GM18520 (cell line): ENCODE data around the gene CANT1.

ENCODE experiments used
- ATAC-seq: cut with Tn5 transposase; IDR thresholded peaks from one replicate; pipeline ENCODE4 v1.9.1; 2021; ENCODE audit not compliant: unreplicated experiment

The CANT1 gene

GRCh38 chr17:78979780-78980623, 29.6 kb downstream of the CANT1 start, which contains the start of gene LGALS3BP:
LGALS3BP (minus strand) TSS chr17:78979923; CDS start chr17:78977191, 2,732 bp downstream.
- ATAC-seq, result no peak

DNA sequence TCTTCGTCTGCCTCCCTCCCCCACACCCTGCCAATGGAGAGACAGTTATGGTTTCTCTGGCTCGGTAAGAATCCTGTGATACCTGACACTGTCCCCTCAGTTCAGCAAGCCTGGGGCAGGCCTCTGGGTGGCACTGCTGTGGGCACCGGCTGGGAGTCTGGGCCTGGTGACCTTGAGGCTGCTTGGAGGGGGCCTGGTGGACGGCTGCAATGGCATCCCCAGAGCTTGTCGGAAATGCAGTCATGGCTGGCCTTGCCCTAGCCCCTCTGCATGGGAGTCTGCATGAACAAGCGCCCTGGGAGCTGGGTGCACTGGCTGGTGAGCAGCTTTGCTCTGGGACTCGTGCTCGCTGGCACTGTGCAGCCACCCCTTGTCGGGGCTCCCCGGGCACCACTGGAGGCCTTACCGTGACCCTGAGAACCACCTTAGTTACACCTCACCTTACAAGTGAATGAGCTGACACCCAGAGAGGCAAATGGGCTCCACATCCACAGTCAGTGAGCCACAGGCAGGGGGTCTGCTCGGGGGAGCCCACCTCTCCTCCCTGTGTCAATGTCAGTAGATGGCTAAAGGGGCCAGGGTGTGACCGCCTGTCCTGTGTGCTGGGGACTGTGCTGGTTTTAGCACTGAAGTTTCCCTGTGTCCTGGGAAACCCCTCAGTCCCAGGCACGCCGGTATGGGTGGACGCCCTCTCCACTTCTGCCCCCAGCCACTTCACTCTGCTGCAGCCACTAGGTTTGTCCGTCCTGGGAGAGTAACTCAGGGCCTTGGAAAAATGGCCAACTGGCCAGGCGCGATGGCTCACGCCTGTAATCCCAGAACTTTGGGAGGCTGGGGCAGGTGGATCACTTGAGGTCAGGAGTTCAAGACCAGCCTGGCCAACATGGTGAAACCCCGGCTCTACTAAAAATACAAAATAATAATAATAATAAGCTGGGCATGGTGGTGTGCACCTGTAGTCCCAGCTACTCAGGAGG, 31.3 kb downstream of the CANT1 start:
- ATAC-seq, result no peak

DNA sequence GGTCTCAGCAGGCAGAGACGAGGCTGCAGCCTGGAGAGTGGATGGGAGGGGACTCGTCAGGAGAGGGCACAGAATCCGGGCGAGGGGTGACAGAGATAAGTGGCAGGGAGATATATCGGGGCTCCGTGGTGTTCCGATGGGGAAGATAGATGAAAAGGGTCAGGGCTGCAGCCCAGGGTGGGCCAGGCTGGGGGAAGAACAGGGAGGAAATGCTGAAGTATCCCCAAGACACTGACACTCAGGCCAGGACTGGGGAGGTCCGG, 32.0 kb downstream of the CANT1 start:
- no peak for ATAC-seq

- no peak for ATAC-seq
Observed at GRCh38 chr17:78976907-78977680, 32.5 kb downstream of the CANT1 start.

GRCh38 chr17:78974635-78975591, 34.7 kb downstream of the CANT1 start:
- ATAC-seq, result no peak

- ATAC-seq, result no peak
Observed at GRCh38 chr17:78973792-78974520, 35.6 kb downstream of the CANT1 start.

DNA sequence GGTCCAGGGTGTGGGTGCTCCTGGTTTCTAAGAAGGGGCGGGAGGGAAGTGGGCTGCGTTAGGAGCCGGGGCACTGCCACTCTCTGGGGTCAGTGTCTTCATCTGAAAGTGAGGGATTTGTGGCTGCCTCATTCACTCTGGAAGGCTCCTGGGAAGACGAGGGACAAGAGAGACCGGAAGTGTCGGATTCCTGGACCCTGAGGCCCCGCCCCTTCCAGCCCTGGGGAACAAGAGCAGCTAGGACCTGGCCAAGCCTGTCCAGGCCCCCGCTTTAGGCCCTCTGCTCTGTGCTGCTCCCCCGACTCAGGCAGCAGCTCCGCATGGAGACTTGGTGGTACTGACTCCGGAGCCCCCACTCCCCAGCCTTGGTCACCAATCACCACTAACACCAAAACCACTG, 36.4 kb downstream of the CANT1 start:
- no peak for ATAC-seq

- ATAC-seq, result no peak
Observed at GRCh38 chr17:78972507-78973105, 37.0 kb downstream of the CANT1 start.

GRCh38 chr17:78971756-78972506, 37.6 kb downstream of the CANT1 start:
- no peak for ATAC-seq

DNA sequence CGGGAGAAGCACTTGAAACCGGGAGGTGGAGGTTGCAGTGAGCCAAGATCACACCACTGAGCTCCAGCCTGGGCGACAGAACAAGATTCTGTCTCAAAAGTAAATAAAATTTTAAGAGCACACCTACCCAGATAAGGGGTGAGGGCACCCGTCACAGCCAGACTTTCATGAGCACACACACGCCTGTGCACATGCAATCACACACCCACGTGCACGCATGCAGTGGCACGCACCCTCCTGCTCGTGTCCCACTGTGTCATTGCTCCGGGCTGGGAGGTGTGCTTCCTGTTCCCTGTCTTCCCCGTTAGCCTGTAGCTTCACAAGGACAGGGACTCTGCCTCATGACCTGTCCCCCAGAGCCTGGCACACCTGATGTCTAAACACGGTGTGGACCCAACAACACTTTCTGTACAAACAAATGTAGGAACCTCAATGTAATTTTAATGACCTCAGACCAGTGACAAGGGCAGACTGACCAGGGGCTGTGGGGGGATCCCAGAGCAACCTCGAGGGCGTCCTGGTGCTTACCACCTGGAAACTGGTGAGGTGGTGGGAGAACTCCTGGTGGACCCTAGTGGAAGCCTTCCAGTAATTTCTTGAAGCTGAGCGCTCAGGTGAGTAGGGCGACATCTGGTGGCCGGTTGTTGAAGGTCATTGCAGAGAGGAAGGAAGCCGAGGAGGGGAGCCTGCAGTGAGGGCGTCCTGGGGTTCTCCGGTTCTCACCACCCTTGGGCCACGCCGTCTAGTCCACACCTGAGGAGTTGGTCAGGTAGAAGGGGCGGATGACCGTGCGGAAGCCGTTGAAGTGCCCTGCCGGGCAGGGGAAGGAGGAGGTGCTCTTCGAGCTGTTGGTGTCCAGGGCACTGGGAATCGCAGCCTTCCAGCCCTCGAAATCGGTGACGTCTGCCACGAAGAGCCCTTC, 38.5 kb downstream of the CANT1 start:
- ATAC-seq, result no peak

- no peak for ATAC-seq
Observed at GRCh38 chr17:78969865-78970264, 39.7 kb downstream of the CANT1 start.

DNA sequence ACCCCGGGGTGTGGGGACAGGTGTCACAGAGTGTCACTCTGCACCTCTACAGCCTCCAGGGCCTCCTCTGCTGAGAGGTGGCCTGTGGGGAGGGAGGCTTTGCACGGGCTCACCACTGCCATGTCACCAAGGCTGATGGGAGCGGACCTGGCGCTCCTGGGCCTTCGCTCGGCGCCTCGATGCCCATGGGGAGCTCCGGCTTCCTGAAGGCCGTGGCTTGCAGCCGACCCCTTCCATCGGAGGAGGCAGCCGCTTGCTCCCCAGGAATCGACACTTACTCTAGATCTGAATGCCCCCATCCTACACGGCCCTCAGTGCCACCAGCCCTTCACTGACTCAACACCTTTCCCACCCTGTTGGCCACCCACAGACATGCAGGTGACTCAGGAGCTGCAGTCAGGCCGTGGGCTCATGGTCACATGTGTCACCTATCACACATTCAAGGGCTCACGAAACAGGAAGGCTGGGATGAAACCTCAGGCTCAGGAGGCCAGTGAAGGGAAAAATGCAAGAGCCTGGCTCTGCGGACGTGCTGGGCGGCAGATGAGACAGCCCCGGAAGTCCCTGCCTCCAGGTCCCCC, 41.7 kb downstream of the CANT1 start:
- ATAC-seq, result no peak

DNA sequence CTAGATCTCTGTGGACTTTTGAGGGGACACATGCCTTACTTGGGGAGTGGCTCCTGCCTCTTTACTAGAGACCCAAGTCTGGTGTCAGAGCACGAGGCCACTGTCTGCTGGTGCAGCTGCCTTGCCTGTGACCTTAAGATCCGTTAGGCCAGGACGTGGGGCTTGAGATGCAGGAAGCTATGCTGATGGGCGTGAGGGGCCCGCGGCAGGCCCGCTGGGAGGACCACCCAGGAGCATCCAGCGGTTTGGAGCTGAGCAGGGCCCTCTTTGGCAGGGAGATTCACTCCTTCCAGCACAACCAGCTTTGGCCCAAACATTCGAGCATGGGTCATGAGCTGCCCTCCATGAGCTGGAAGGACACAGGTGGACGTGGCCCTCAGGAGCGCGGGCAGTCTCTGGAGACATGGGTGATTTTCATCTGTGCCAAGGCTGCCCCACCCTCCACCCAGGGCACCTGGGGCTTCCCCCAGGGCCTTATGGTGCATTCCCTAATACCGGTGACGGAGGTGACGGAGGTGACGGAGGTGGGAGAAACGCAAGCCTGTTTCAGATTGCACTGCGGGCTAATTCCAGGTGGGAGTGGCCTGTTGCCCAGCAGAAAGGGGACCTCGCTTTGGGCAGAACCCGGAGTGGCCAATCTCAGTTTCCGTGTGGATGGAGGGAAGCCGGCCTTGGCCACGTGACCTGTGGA, 42.5 kb downstream of the CANT1 start:
- no peak for ATAC-seq

- ATAC-seq, result no peak
Observed at GRCh38 chr17:78966123-78966813, 43.3 kb downstream of the CANT1 start.

DNA sequence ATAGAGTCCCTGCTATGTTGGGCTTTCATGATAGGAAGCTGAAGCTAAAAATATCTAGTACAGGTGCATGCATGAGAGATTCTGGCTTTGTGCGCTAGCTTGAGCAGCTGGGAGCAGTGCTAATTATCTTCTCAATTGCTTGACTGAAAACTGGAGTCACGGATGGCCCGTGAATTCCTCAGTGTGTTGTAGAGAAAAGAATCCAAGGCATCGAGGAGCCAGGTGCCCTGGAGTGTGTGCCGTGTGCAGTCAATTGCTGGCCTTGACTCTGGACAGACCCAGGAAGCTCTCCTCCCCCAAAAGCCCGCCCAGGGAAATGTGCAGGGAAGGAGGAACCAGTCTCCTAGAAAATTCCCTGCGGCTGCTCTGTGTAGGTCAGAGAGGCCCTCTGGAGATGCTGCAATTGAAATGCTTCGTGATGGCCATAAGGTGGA, 44.1 kb downstream of the CANT1 start:
- ATAC-seq, result no peak

- ATAC-seq, result no peak
Observed at GRCh38 chr17:78963378-78963777, 46.2 kb downstream of the CANT1 start.
